Measurements from ENCODE around the gene TTC23L. TPM values are rescaled to one million over a fixed set of nuclear protein-coding genes. Genes with fewer than 3 reads are reported as not detected.

Gene TTC23L
- total and polyA plus RNA-seq, 12 donors = 0.12 to 0.66 TPM; not detected in 10

DNA sequence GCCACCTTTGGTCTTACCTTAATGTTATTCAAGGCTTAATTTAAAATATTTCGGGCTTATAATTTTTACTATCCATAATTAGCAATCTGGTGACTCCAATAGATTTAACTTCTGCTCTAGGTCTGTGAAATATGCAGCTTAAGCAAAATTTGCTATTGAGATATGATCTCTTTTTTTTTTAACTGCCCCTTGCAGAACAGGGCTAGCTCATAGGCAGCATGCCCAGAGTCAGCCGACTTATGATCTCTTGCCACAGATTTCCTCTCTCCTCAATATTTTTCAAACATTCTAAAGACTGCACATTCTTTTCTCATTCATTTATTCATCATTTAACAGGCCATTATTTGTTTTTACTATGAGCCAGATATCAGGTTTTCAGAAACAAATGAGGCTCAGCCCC is 4.5 kb downstream of the TTC23L start:
- ATAC-seq (no peak), DNase-seq (no peak)
- Histone ChIP-seq H3K36me3 (no peaks in the 10 kb centered on the region), H3K27ac (no peak overlapping the region), H3K27me3 (peaks cover 0 to 5% (median 0%) of the 10 kb centered on the region in 7 donors), H3K9me3 (no peaks in the 10 kb centered on the region), H3K4me1 (peaks cover 0 to 10% (median 2%) of the 10 kb centered on the region in 9 donors), H3K4me3 (no peak overlapping the region)
- intact Hi-C loops (cut with DNase I) = no loop called here
- TF ChIP-seq, protein P1, sequence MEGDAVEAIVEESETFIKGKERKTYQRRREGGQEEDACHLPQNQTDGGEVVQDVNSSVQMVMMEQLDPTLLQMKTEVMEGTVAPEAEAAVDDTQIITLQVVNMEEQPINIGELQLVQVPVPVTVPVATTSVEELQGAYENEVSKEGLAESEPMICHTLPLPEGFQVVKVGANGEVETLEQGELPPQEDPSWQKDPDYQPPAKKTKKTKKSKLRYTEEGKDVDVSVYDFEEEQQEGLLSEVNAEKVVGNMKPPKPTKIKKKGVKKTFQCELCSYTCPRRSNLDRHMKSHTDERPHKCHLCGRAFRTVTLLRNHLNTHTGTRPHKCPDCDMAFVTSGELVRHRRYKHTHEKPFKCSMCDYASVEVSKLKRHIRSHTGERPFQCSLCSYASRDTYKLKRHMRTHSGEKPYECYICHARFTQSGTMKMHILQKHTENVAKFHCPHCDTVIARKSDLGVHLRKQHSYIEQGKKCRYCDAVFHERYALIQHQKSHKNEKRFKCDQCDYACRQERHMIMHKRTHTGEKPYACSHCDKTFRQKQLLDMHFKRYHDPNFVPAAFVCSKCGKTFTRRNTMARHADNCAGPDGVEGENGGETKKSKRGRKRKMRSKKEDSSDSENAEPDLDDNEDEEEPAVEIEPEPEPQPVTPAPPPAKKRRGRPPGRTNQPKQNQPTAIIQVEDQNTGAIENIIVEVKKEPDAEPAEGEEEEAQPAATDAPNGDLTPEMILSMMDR (IDR thresholded peaks at IDR 0.05) = no peak
- WGBS, 2 donors = 78 to 79% methylated on average over 2 of the region's 2 CpGs

DNA sequence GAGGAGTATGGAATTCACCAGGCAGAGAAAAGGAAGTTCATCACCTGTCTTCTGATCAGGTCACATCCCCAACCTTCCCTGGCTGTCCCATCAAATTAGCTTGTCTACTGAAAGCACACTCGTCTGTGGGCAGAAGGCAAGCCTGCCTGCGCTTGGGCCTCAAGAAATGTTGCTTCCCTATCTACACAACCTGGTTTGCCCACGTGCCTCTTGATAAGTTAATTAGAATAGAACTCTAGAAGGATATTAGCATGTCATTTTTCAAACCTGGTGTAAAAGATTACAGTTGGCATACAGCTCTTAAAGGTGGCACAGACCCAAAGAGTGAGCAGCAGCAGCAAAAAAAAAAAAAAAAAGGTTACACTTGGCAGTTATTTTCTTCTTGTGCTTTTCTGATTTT is 5.1 kb downstream of the TTC23L start:
- Histone ChIP-seq H3K9me3 (no peaks in the 10 kb centered on the region), H3K27ac (no peak overlapping the region), H3K27me3 (peaks cover 0 to 5% (median 0%) of the 10 kb centered on the region in 7 donors), H3K36me3 (no peaks in the 10 kb centered on the region), H3K4me3 (no peak overlapping the region), H3K4me1 (peaks cover 0 to 7% (median 2%) of the 10 kb centered on the region in 9 donors)
- WGBS, 2 donors = 58 to 64% methylated on average over 3 of the region's 3 CpGs
- ATAC-seq (no peak), DNase-seq (no peak)
- TF ChIP-seq, protein P1 (IDR thresholded peaks at IDR 0.05) = no peak
- intact Hi-C loops (cut with DNase I) = no loop called here

DNA sequence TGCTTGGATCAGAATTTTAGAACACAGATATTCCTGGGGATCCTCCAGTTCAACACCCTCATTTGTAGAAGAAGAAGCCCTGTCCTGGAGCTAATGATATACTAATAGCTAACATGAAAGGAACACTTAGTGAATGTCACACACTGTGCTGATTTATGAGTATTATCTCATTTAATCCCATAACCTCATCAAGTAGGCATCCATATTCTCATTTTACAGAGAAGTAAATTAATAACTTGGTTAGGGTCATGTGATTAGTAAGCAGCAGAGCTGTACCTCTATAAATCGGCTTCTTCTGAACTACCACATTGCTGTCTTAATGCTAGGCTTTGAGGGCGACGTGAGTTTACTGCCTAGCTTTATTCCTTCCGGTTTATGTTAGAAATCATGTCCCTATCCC is 6.0 kb downstream of the TTC23L start:
- intact Hi-C loops (cut with DNase I) = no loop called here

DNA sequence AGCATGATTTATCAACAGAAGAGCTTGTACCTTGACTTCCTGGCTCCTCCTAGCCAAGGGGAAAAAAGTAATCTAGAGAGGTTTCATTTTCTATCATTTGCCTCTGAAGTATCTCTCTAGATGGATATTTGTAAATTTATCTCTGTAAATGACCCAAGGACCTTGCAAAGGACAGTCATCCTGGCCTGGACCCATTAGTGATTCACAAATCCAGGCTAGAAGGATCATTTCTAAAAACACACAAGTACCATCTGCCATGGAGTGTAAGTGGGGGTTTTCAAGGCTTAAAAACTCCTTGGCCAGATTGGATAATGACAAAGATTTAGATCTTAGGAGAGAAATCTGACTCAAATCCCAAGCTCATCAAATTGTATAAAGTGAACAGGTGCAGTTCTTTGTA is 8.1 kb downstream of the TTC23L start:
- TF ChIP-seq, protein P1 (IDR thresholded peaks at IDR 0.05) = no peak
- Histone ChIP-seq H3K9me3 (no peaks in the 10 kb centered on the region), H3K4me1 (no peaks in the 10 kb centered on the region), H3K36me3 (no peaks in the 10 kb centered on the region), H3K4me3 (no peak overlapping the region), H3K27ac (no peak overlapping the region), H3K27me3 (no peaks in the 10 kb centered on the region)
- ATAC-seq (no peak), DNase-seq (no peak)
- intact Hi-C loops (cut with DNase I) = no loop called here

More for the DNA sequence above, 6.0 kb downstream of the TTC23L start:
- 71% methylated on average over 4 of the region's 4 CpGs for WGBS, 2 donors
- Histone ChIP-seq H3K4me3 (no peak overlapping the region), H3K27ac (no peak overlapping the region), H3K36me3 (no peaks in the 10 kb centered on the region), H3K4me1 (no peaks in the 10 kb centered on the region), H3K9me3 (no peaks in the 10 kb centered on the region), H3K27me3 (peaks cover 0 to 5% (median 0%) of the 10 kb centered on the region in 7 donors)
- DNase-seq (no peak), ATAC-seq (no peak)
- TF ChIP-seq, protein P1 (IDR thresholded peaks at IDR 0.05) = no peak

Data from heart right ventricle (tissue), 16 donors.